Esophagus muscularis mucosa (tissue), 2 donors: Measurements from ENCODE around the gene MISP.

Experiments
- POLR2A ChIP-seq: fragments of 450-650 bp; IDR thresholded peaks from one replicate; pipeline ENCODE4 v1.6.1; 2017; ENCODE audit warnings: antibody characterized with exemption, moderate library complexity, mild to moderate bottlenecking, low read depth
- POLR2AphosphoS5 ChIP-seq, 2 donors: sonication (generic); formaldehyde crosslinking; IDR thresholded peaks; one replicate each; pipeline ENCODE4 v1.6.1; 2017; ENCODE audit warnings: antibody characterized with exemption in 2 of 2

DNA sequence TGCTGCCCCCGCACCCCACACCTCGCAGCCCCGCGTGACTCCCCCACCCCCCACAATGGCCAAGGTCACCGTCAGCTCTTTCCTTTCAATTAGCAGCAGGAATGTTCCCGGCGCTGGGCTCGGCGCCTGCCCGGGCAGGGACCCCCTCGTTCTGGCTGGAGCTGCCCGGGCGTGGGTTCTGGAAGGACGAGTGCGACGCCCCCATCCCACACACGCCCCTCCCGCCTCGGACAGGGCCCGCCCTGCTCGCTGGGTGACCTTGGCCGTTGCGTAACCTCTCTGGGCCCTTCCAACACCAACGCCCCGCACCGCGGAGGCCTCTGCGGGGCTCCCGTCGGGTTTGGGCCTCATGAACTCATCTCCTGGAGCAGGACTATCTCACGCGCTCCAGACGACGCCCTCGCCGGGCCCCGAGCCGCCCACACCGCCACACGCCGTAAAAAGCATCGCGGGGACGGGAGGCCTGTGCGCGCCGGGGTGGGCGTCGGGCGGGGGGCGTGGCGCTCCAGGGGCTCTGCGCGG lies 31.9 kb upstream of the MISP start:
- no peak for TF ChIP-seq POLR2A
- TF ChIP-seq POLR2AphosphoS5 (IDR thresholded peaks at IDR 0.05): peak; percentile 49 to 54
